ENCODE data around the gene CCDC181. TPM values are rescaled to one million over a fixed set of nuclear protein-coding genes. Genes with fewer than 3 reads are reported as not detected.

Gene CCDC181
- total RNA-seq, 1 experiment from 2014 or later: 0.23 TPM

- DNase-seq: no peak
- ChIA-PET POLR2A (no interaction called here), CTCF (interaction anchor here (0.9 to 1.1 kb wide), 2 partner anchors 236 to 742 kb away, joined by 3 to 10 read pairs; no protein-coding TSS in a partner anchor)
- no peaks in the 10 kb centered on the region for H3K36me3 ChIP-seq (ENCODE audit: control insufficient read depth, insufficient read depth, low read length)
- H3K4me3 ChIP-seq (ENCODE audit: low read depth, low read length): no peak overlapping the region
- peaks cover 10% of the 10 kb centered on the region; the same call in 1 of the 2 replicates for H3K9me3 ChIP-seq
- Mint-ChIP-seq H3K4me3 (ENCODE audit: unreplicated experiment) (peak overlapping the region; percentile 41), H3K36me3 (ENCODE audit: insufficient read depth, unreplicated experiment) (no peaks in the 10 kb centered on the region), H3K4me1 (ENCODE audit: low read depth, unreplicated experiment) (peaks cover 34% of the 10 kb centered on the region), H3K27me3 (ENCODE audit: insufficient read depth, unreplicated experiment) (no peaks in the 10 kb centered on the region), H3K9me3 (ENCODE audit: unreplicated experiment) (peaks cover under 1% of the 10 kb centered on the region), H3K27ac (ENCODE audit: unreplicated experiment) (peak overlapping the region; percentile 18)
- no TSS peak for BruUV-seq (replicated peaks)
- intact Hi-C loops (cut with micrococcal nuclease; ENCODE audit: unreplicated experiment): loop anchor here (5.0 kb wide), 4 partner anchors 144 to 904 kb away; no protein-coding TSS in a partner anchor
- H3K27me3 ChIP-seq (replicated peaks; ENCODE audit: control insufficient read depth, insufficient read depth, low read length): no peaks in the 10 kb centered on the region
- no peak for TF ChIP-seq CTCF (IDR thresholded peaks at IDR 0.05; ENCODE audit: insufficient read depth in 1 of 2, low read depth in 1 of 2, low read length in 1 of 2, severe bottlenecking in 1 of 2, unreplicated experiment in 1 of 2)
- H3K4me1 ChIP-seq: peaks cover 30% of the 10 kb centered on the region
These were observed 81.2 kb downstream of the CCDC181 start for GRCh38 chr1:169346036-169346589.

GRCh38 chr1:169345511-169345910 is 81.8 kb downstream of the CCDC181 start:
- H3K9me3 ChIP-seq: peaks cover 11% of the 10 kb centered on the region; the same call in 1 of the 2 replicates
- Mint-ChIP-seq H3K27me3 (ENCODE audit: insufficient read depth, unreplicated experiment) (no peaks in the 10 kb centered on the region), H3K9me3 (ENCODE audit: unreplicated experiment) (peaks cover 6% of the 10 kb centered on the region), H3K36me3 (ENCODE audit: insufficient read depth, unreplicated experiment) (peaks cover 2% of the 10 kb centered on the region), H3K4me1 (ENCODE audit: low read depth, unreplicated experiment) (peaks cover 34% of the 10 kb centered on the region), H3K4me3 (ENCODE audit: unreplicated experiment) (peak overlapping the region; percentile 41), H3K27ac (ENCODE audit: unreplicated experiment) (peak overlapping the region; percentile 18)
- no peak for TF ChIP-seq CTCF (IDR thresholded peaks at IDR 0.05; ENCODE audit: insufficient read depth in 1 of 2, low read depth in 1 of 2, low read length in 1 of 2, severe bottlenecking in 1 of 2, unreplicated experiment in 1 of 2)
- H3K4me1 ChIP-seq: peaks cover 30% of the 10 kb centered on the region
- H3K4me3 ChIP-seq (ENCODE audit: low read depth, low read length): no peak overlapping the region
- BruUV-seq (replicated peaks): no TSS peak
- DNase-seq: peak in 1 of 2 experiments; percentile 39
- no peaks in the 10 kb centered on the region for H3K36me3 ChIP-seq (ENCODE audit: control insufficient read depth, insufficient read depth, low read length)
- ChIA-PET POLR2A (no interaction called here), CTCF (interaction anchor here (0.8 to 1.1 kb wide), 4 partner anchors 22 to 742 kb away, joined by 3 to 10 read pairs (median 3); partner anchors contain the start of genes BLZF1 and NME7)
- no peaks in the 10 kb centered on the region for H3K27me3 ChIP-seq (replicated peaks; ENCODE audit: control insufficient read depth, insufficient read depth, low read length)
- intact Hi-C loops (cut with micrococcal nuclease; ENCODE audit: unreplicated experiment): loop anchor here (1.0 to 5.0 kb wide), 6 partner anchors 101 to 903 kb away; no protein-coding TSS in a partner anchor

Other genes starting within 250 kb of the CCDC181 start
- gene NME7, start 59.7 kb downstream of the CCDC181 start, total RNA-seq (2022): 9.0 and 12.7 TPM in 2 replicates
- gene BLZF1, start 59.3 kb downstream of the CCDC181 start, total RNA-seq (2022): 20.5 and 23.5 TPM in 2 replicates
- 28.7 and 31.5 TPM in 2 replicates for gene SLC19A2, start 58.5 kb upstream of the CCDC181 start, total RNA-seq (2022)
- 0.50 and 0.74 TPM in 2 replicates for gene F5, start 159.0 kb upstream of the CCDC181 start, total RNA-seq (2022)
- not detected in 2 replicates for gene SELP, start 202.7 kb upstream of the CCDC181 start, total RNA-seq (2022)

Measured in Caco-2 (cell line).